H9 (cell line): ENCODE measurements around the gene CXCL5. TPM values are rescaled to one million over a fixed set of nuclear protein-coding genes. Genes with fewer than 3 reads are reported as not detected.

Source experiments
- DNase-seq: peaks from one replicate; pipeline ENCODE4 v3.0.0-alpha.2; 2017
- H2AFZ ChIP-seq: one replicate; pipeline ENCODE4 v1.6.1; 2013; ENCODE audit warnings: mild to moderate bottlenecking, low read length, control low read depth, moderate library complexity
- H2AK5ac ChIP-seq: 2 replicates; pipeline ENCODE4 v1.6.1; 2013; ENCODE audit warnings: low read length, control low read depth, mixed read lengths; ENCODE audit not compliant: insufficient read length
- H2BK120ac ChIP-seq: one replicate; pipeline ENCODE4 v1.6.1; 2013; ENCODE audit warnings: low read depth, mild to moderate bottlenecking, low read length, control low read depth, inconsistent platforms; ENCODE audit not compliant: poor library complexity, severe bottlenecking
- H2BK12ac ChIP-seq: 2 replicates; pipeline ENCODE4 v1.6.1; 2013; ENCODE audit warnings: low read length, control low read depth, mixed read lengths, low read depth; ENCODE audit not compliant: insufficient read length
- H2BK15ac ChIP-seq: 2 replicates; pipeline ENCODE4 v1.6.1; 2013; ENCODE audit warnings: low read depth, low read length, control low read depth
- H2BK20ac ChIP-seq: one replicate; pipeline ENCODE4 v1.6.1; 2013; ENCODE audit warnings: low read depth, mild to moderate bottlenecking, low read length, control low read depth, inconsistent platforms; ENCODE audit not compliant: poor library complexity, severe bottlenecking
- H2BK5ac ChIP-seq: 2 replicates; pipeline ENCODE4 v1.6.1; 2013; ENCODE audit warnings: low read length, control low read depth, mixed read lengths; ENCODE audit not compliant: insufficient read length
- H3K14ac ChIP-seq: 2 replicates; pipeline ENCODE4 v1.6.1; 2013; ENCODE audit warnings: low read length, control low read depth; ENCODE audit not compliant: insufficient read depth
- H3K18ac ChIP-seq: 2 replicates; pipeline ENCODE4 v1.6.1; 2013; ENCODE audit warnings: low read depth, mild to moderate bottlenecking, mixed read lengths, low read length, control low read depth; ENCODE audit not compliant: insufficient read length
- H3K23ac ChIP-seq: 2 replicates; pipeline ENCODE4 v1.6.1; 2013; ENCODE audit warnings: low read length, control low read depth, mixed read lengths, low read depth; ENCODE audit not compliant: insufficient read length
- H3K23me2 ChIP-seq: 2 replicates; pipeline ENCODE4 v1.6.1; 2013; ENCODE audit warnings: low read depth, mild to moderate bottlenecking, mixed read lengths, low read length, control low read depth; ENCODE audit not compliant: insufficient read length, poor library complexity, severe bottlenecking
- H3K27ac ChIP-seq: 2 replicates; pipeline ENCODE4 v1.5.1; 2013; ENCODE audit warnings: low read length, control low read depth, mixed read lengths, low read depth; ENCODE audit not compliant: insufficient read length
- H3K27me3 ChIP-seq: 2 replicates; pipeline ENCODE4 v1.6.1; 2013; ENCODE audit warnings: low read length, control low read depth, inconsistent platforms; ENCODE audit not compliant: insufficient read depth
- H3K4ac ChIP-seq: 2 replicates; pipeline ENCODE4 v1.6.1; 2013; ENCODE audit warnings: low read depth, mild to moderate bottlenecking, control low read depth, inconsistent platforms, low read length, moderate library complexity
- H3K4me1 ChIP-seq: 2 replicates; pipeline ENCODE4 v1.6.1; 2013; ENCODE audit warnings: low read length, control low read depth, inconsistent platforms; ENCODE audit not compliant: insufficient read depth
- H3K4me2 ChIP-seq: 2 replicates; pipeline ENCODE4 v1.6.1; 2013; ENCODE audit warnings: low read length, control low read depth, mixed read lengths; ENCODE audit not compliant: insufficient read length, insufficient read depth
- H3K56ac ChIP-seq: 2 replicates; pipeline ENCODE4 v1.6.1; 2013; ENCODE audit warnings: low read depth, mild to moderate bottlenecking, mixed read lengths, low read length, control low read depth; ENCODE audit not compliant: insufficient read length
- H3K79me1 ChIP-seq: 2 replicates; pipeline ENCODE4 v1.6.1; 2013; ENCODE audit warnings: low read depth, mild to moderate bottlenecking, moderate library complexity, low read length, control low read depth, inconsistent platforms; ENCODE audit not compliant: insufficient read depth, poor library complexity, severe bottlenecking
- H3K79me2 ChIP-seq: 2 replicates; pipeline ENCODE4 v1.6.1; 2013; ENCODE audit warnings: low read length, control low read depth, inconsistent platforms; ENCODE audit not compliant: insufficient read depth
- H3K9ac ChIP-seq: 2 replicates; pipeline ENCODE4 v1.6.1; 2013; ENCODE audit warnings: low read length, control low read depth, mixed read lengths; ENCODE audit not compliant: insufficient read length; ENCODE audit errors: extremely low read depth
- H3K9me3 ChIP-seq: one replicate; pipeline ENCODE4 v1.6.1; 2013; ENCODE audit warnings: low read depth, low read length, inconsistent platforms; ENCODE audit not compliant: control insufficient read depth
- H3T11ph ChIP-seq: one replicate; pipeline ENCODE4 v1.6.1; 2013; ENCODE audit warnings: mild to moderate bottlenecking, low read length, control low read depth, inconsistent platforms
- H4K20me1 ChIP-seq: one replicate; pipeline ENCODE4 v1.6.1; 2013; ENCODE audit not compliant: control insufficient read depth, insufficient read length, insufficient read depth
- H4K5ac ChIP-seq: 2 replicates; pipeline ENCODE4 v1.6.1; 2013; ENCODE audit warnings: low read depth, mild to moderate bottlenecking, mixed read lengths, low read length, control low read depth; ENCODE audit not compliant: insufficient read length
- H4K8ac ChIP-seq: replicated peaks from 2 replicates; pipeline ENCODE4 v1.6.1; 2013; ENCODE audit warnings: low read length, control low read depth, mixed read lengths, low read depth; ENCODE audit not compliant: insufficient read length
- H4K91ac ChIP-seq: 2 replicates; pipeline ENCODE4 v1.6.1; 2013; ENCODE audit warnings: low read depth, mild to moderate bottlenecking, moderate library complexity, mixed read lengths, low read length, control low read depth; ENCODE audit not compliant: insufficient read length
- H3K27ac Mint-ChIP-seq, 3 experiments: 2 replicates in 2 of 3; 3 replicates in 1 of 3; pipeline ENCODE4 v1.8.0; 2020 to 2021; ENCODE audit warnings: mixed read lengths in 3 of 3, mild to moderate bottlenecking in 1 of 3, moderate library complexity in 1 of 3
- H3K27me3 Mint-ChIP-seq: 2 replicates; pipeline ENCODE4 v1.8.0; 2021; ENCODE audit warnings: low read depth, mild to moderate bottlenecking, moderate library complexity, mixed read lengths
- H3K36me3 Mint-ChIP-seq, 3 experiments: 2 replicates in 2 of 3; 3 replicates in 1 of 3; pipeline ENCODE4 v1.8.0; 2020 to 2021; ENCODE audit warnings: low read depth in 3 of 3, mixed read lengths in 3 of 3; ENCODE audit not compliant: insufficient read depth in 1 of 3
- H3K4me1 Mint-ChIP-seq, 2 experiments: 2 replicates each; pipeline ENCODE4 v1.8.0; 2020; ENCODE audit warnings: mixed read lengths in 2 of 2
- H3K4me3 Mint-ChIP-seq, 2 experiments: 2 replicates in 1 of 2; 3 replicates in 1 of 2; pipeline ENCODE4 v1.8.0; 2020 to 2021; ENCODE audit warnings: mild to moderate bottlenecking in 2 of 2, mixed read lengths in 2 of 2, moderate library complexity in 1 of 2
- H3K9me3 Mint-ChIP-seq, 2 experiments: 2 replicates in 1 of 2; 3 replicates in 1 of 2; pipeline ENCODE4 v1.8.0; 2020; ENCODE audit warnings: mild to moderate bottlenecking in 2 of 2, mixed read lengths in 2 of 2, moderate library complexity in 1 of 2
- CTCF ChIP-seq: fragments of 200-600 bp; sonication (generic); conservative IDR thresholded peaks from 3 replicates; pipeline ENCODE4 v1.8.0; 2021; ENCODE audit warnings: antibody characterized with exemption, mild to moderate bottlenecking
- total RNA-seq: library from RNA; stranded (reverse); gene quantifications from 2 replicates; pipeline ENCODE4 v1.2.1, GENCODE V29; 2021

Gene CXCL5
- total RNA-seq, 1 experiment from 2014 or later: 9.2 TPM

DNA sequence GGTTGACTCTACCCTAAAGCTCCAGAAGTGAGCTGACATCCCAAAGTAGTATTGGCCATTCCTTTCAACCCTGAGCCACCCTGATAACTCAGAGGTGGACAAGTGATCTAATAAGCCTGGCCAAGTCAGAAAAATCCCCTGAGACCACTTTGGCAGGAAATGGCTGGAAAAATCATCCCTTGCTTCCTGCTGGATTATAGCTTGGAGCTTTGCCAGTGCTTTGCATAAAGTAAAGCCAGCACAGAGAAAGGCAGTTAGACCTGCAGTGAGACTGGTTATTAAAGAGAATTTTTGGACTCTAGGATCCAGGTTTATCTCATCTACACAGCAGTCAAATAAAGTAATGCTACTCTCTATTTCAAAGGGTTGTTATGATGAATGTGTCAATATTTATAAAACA lies 33.6 kb upstream of the CXCL5 start:
- Histone ChIP-seq H3K56ac (no peak overlapping the region), H4K8ac (no peak overlapping the region), H4K91ac (no peak overlapping the region), H2BK12ac (no peak overlapping the region), H3K23ac (no peak overlapping the region), H2BK15ac (no peak overlapping the region), H3K4ac (no peak overlapping the region), H3K27me3 (no peaks in the 10 kb centered on the region), H3K4me1 (no peaks in the 10 kb centered on the region; the same call in 1 of the 2 replicates), H3K9ac (no peak overlapping the region), H3K14ac (no peak overlapping the region), H3K23me2 (no peaks in the 10 kb centered on the region), H3K4me2 (no peak overlapping the region), H4K20me1 (no peaks in the 10 kb centered on the region), H4K5ac (no peak overlapping the region), H2BK120ac (no peak overlapping the region), H3T11ph (no peak overlapping the region), H2AK5ac (no peak overlapping the region), H2BK20ac (no peak overlapping the region), H3K27ac (no peak overlapping the region), H3K79me1 (no peaks in the 10 kb centered on the region), H3K18ac (no peak overlapping the region), H3K79me2 (no peaks in the 10 kb centered on the region), H3K9me3 (no peaks in the 10 kb centered on the region), H2BK5ac (no peak overlapping the region), H2AFZ (no peak overlapping the region)
- Mint-ChIP-seq H3K4me1 (peaks cover 8% of the 10 kb centered on the region in 2 experiments), H3K4me3 (no peak overlapping the region), H3K27me3 (no peaks in the 10 kb centered on the region), H3K9me3 (no peaks in the 10 kb centered on the region), H3K36me3 (no peaks in the 10 kb centered on the region), H3K27ac (no peak overlapping the region; a peak in 1 of 7 replicates)
- DNase-seq: no peak
- TF ChIP-seq CTCF: no peak
